ENCODE results near the gene RAB44.
"Not testable (repeated sequence)": the region's sequence is repeated elsewhere in the genome, so short reads cannot be mapped to it uniquely, and the experiment has no call there.

RAB44 gene

DNA sequence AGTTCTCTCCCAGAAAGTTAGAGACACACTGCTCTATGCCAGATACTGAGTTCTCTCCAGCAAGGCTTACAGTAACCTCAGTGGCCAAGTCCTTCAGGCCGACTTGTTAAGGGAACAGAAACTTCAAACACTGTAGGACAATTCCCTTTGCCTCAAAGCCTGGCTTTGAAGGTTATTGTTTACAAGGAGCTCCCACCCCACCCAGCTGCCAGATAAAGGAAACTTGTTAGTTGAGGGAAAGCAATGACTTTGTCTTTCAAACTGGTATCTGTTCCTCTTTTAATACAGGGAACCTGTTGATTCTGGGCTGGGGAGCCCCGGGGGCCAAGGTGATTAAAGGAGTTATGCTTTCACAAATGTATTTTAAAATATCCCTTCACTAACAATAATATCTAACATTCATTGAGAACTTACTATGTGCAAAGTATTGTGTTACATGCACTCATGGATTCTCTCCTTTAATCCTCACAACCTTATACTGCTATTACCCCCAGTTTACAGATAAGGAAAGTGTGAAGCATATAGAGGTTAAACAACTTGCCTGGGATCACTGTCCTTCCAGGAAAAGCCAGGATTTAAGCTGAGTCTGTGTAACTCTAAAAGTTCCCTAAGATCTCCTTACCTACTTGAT, 46.7 kb upstream of the RAB44 start:
- no peak overlapping the region for H2BK120ac ChIP-seq (ENCODE audit: low read depth, low read length)
- H3K27ac ChIP-seq (ENCODE audit: low read length, poor library complexity, severe bottlenecking): no peak overlapping the region
- WGBS: 38% methylated on average over 1 of the region's 2 CpGs
- no peak overlapping the region for H2AFZ ChIP-seq (ENCODE audit: low read depth, low read length)
- no peaks in the 10 kb centered on the region for H3K36me3 ChIP-seq (ENCODE audit: control insufficient read depth in 1 of 2, insufficient read depth in 2 of 2, low read depth in 1 of 2, low read length in 2 of 2)
- H2BK15ac ChIP-seq (ENCODE audit: low read depth, poor library complexity, severe bottlenecking): no peak overlapping the region
- H3K4me1 ChIP-seq (ENCODE audit: control insufficient read depth, insufficient read depth, low read depth, low read length): peaks cover 8% of the 10 kb centered on the region
- H3K4ac ChIP-seq (ENCODE audit: low read depth in 1 of 2, low read length in 2 of 2): no peak overlapping the region
- no peak overlapping the region for H2AK5ac ChIP-seq (ENCODE audit: low read length, severe bottlenecking)
- no peaks in the 10 kb centered on the region for H3K79me1 ChIP-seq (replicated peaks; ENCODE audit: low read length, poor library complexity, severe bottlenecking)
- H4K8ac ChIP-seq (ENCODE audit: low read length): no peak overlapping the region
- no peak overlapping the region for H3K9ac ChIP-seq (ENCODE audit: low read length)
- no peak overlapping the region for H3K18ac ChIP-seq (ENCODE audit: low read depth in 1 of 2, low read length in 2 of 2)
- DNase-seq: no peak
- no peaks in the 10 kb centered on the region for H3K9me3 ChIP-seq (ENCODE audit: control insufficient read depth, low read length)
- peaks cover 0 to 16% of the 10 kb centered on the region in 2 experiments for H3K27me3 ChIP-seq (ENCODE audit: control insufficient read depth in 1 of 2, insufficient read depth in 1 of 2, low read length in 2 of 2)
- H3K23ac ChIP-seq (ENCODE audit: low read length in 2 of 2): no peak overlapping the region
- no peak overlapping the region for H3K4me2 ChIP-seq (ENCODE audit: low read length, poor library complexity, severe bottlenecking)
- no peak overlapping the region for H3K4me3 ChIP-seq (ENCODE audit: insufficient read depth in 1 of 2, low read depth in 1 of 2, low read length in 2 of 2)
- no peak overlapping the region for H3K14ac ChIP-seq (ENCODE audit: low read length in 2 of 2)
- H2BK5ac ChIP-seq (ENCODE audit: low read depth, low read length, poor library complexity, severe bottlenecking): no peak overlapping the region
- H4K91ac ChIP-seq (ENCODE audit: low read length): no peak overlapping the region
- H2BK12ac ChIP-seq (ENCODE audit: low read length in 2 of 2): no peak overlapping the region

DNA sequence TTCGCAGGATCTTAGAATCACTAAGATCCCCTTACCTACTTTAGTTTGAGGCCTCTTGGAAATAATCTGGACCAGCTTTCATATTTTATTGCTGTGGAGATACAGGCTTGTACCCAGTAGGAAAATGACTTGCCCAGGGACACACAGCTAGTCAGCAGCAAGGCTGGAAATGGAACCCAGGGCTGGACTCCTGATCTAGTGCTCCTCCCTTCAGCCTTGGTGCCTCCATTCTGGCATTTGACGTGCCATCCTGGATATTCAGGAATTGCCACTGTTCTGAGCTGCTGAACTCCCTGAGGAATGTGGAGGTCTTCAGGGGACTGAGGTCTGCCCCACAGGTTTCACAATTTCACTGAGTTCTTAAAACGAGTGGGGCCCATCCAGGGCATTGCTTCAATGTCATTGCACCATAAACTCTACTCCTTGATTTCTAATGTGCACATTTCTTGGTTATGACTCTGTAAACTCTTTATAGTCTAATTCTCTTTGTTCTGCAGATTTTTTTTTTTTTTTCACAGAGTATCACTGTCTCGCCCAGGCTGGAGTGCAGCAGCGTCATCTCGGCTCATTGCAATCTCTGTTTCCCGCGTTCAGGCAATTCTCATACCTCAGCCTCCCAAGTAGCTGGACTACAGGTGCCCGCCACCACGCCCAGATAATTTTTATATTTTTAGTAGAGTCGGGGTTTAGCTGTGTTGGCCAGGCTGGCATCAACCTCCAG, 45.8 kb upstream of the RAB44 start:
- no peak overlapping the region for H4K91ac ChIP-seq (ENCODE audit: low read length)
- no peaks in the 10 kb centered on the region for H3K79me1 ChIP-seq (replicated peaks; ENCODE audit: low read length, poor library complexity, severe bottlenecking)
- no peaks in the 10 kb centered on the region for H3K36me3 ChIP-seq (ENCODE audit: control insufficient read depth in 1 of 2, insufficient read depth in 2 of 2, low read depth in 1 of 2, low read length in 2 of 2)
- DNase-seq: no peak
- no peak overlapping the region for H2BK5ac ChIP-seq (ENCODE audit: low read depth, low read length, poor library complexity, severe bottlenecking)
- H3K27me3 ChIP-seq (ENCODE audit: control insufficient read depth in 1 of 2, insufficient read depth in 1 of 2, low read length in 2 of 2): peaks cover 0 to 16% of the 10 kb centered on the region in 2 experiments
- H2AK5ac ChIP-seq (ENCODE audit: low read length, severe bottlenecking): no peak overlapping the region
- no peak overlapping the region for H4K8ac ChIP-seq (ENCODE audit: low read length)
- no peak overlapping the region for H3K27ac ChIP-seq (ENCODE audit: low read length, poor library complexity, severe bottlenecking)
- no peak overlapping the region for H3K4ac ChIP-seq (ENCODE audit: low read depth in 1 of 2, low read length in 2 of 2)
- H2BK12ac ChIP-seq (ENCODE audit: low read length in 2 of 2): no peak overlapping the region
- H3K4me2 ChIP-seq (ENCODE audit: low read length, poor library complexity, severe bottlenecking): no peak overlapping the region
- peaks cover 8% of the 10 kb centered on the region for H3K4me1 ChIP-seq (ENCODE audit: control insufficient read depth, insufficient read depth, low read depth, low read length)
- H3K23ac ChIP-seq (ENCODE audit: low read length in 2 of 2): no peak overlapping the region
- H2AFZ ChIP-seq (ENCODE audit: low read depth, low read length): no peak overlapping the region
- 95% methylated on average over 10 of the region's 11 CpGs for WGBS
- H3K18ac ChIP-seq (ENCODE audit: low read depth in 1 of 2, low read length in 2 of 2): no peak overlapping the region
- H3K4me3 ChIP-seq (ENCODE audit: insufficient read depth in 1 of 2, low read depth in 1 of 2, low read length in 2 of 2): no peak overlapping the region
- no peak overlapping the region for H2BK120ac ChIP-seq (ENCODE audit: low read depth, low read length)
- H2BK15ac ChIP-seq (ENCODE audit: low read depth, poor library complexity, severe bottlenecking): no peak overlapping the region
- H3K14ac ChIP-seq (ENCODE audit: low read length in 2 of 2): no peak overlapping the region
- peaks cover 4% of the 10 kb centered on the region for H3K9me3 ChIP-seq (ENCODE audit: control insufficient read depth, low read length)
- H3K9ac ChIP-seq (ENCODE audit: low read length): no peak overlapping the region

DNA sequence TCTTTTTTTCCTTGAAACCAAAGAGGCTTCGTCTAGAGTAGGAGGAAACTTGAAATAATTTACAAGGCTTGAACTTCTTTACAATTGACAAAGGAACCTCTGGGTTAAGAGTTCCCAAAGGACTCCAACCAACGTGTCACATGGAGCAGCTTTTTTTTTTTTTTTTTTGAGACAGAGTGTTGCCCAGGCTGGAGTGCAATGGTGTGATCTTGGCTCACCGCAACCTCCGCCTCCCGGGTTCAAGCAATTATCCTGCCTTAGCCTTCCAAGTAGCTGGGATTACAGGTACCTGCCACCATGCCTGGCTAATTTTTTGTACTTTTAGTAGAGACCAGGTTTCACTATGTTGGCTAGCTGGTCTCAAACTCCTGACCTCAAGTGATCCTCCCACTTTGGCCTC, 43.2 kb upstream of the RAB44 start:
- 79% methylated on average over 4 of the region's 5 CpGs for WGBS
- not testable (repeated sequence) for H4K91ac ChIP-seq (ENCODE audit: low read length)

DNA sequence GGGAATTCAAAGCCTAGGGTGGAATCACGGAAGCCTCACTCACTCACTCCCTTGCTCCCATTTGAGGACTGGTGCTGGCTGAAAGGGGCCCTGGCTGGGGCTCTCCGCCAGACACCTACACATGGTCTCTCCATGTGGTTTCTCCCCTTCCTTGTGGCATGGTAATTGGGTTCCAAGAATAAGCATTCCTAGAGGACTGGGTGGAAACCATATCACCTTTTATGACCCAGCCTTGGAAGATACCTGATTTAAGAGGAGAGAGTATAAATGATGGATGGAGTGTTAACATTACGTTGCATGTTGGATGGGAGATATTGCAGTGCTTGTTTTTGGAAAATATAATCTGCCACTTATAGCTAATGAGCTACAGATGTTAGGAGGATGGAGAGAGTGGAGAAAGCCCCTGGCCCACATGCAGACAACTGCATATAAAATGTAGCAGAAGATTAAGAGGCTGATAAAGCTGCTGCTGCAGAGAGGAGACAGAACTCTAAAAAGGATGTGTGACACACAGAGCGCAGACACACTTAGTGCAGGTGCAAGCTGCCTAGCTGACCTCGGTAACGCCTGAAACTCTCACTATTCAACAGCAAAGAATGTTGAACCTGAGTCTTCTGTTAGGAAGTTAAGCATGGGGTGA, 42.4 kb upstream of the RAB44 start:
- no peak overlapping the region for H2BK15ac ChIP-seq (ENCODE audit: low read depth, poor library complexity, severe bottlenecking)
- no peak for DNase-seq
- H3K14ac ChIP-seq (ENCODE audit: low read length in 2 of 2): no peak overlapping the region
- no peak overlapping the region for H2AFZ ChIP-seq (ENCODE audit: low read depth, low read length)
- no peak overlapping the region for H4K8ac ChIP-seq (ENCODE audit: low read length)
- no peaks in the 10 kb centered on the region for H3K36me3 ChIP-seq (ENCODE audit: control insufficient read depth in 1 of 2, insufficient read depth in 2 of 2, low read depth in 1 of 2, low read length in 2 of 2)
- H2BK12ac ChIP-seq (ENCODE audit: low read length in 2 of 2): no peak overlapping the region
- H2BK5ac ChIP-seq (ENCODE audit: low read depth, low read length, poor library complexity, severe bottlenecking): no peak overlapping the region
- H3K4me1 ChIP-seq (ENCODE audit: control insufficient read depth, insufficient read depth, low read depth, low read length): peaks cover 4% of the 10 kb centered on the region
- no peak overlapping the region for H3K27ac ChIP-seq (ENCODE audit: low read length, poor library complexity, severe bottlenecking)
- H3K9ac ChIP-seq (ENCODE audit: low read length): no peak overlapping the region
- H3K18ac ChIP-seq (ENCODE audit: low read depth in 1 of 2, low read length in 2 of 2): no peak overlapping the region
- no peak overlapping the region for H3K23ac ChIP-seq (ENCODE audit: low read length in 2 of 2)
- H3K27me3 ChIP-seq (ENCODE audit: control insufficient read depth in 1 of 2, insufficient read depth in 1 of 2, low read length in 2 of 2): peaks cover 0 to 11% of the 10 kb centered on the region in 2 experiments
- no peak overlapping the region for H3K4me3 ChIP-seq (ENCODE audit: insufficient read depth in 1 of 2, low read depth in 1 of 2, low read length in 2 of 2)
- H3K79me1 ChIP-seq (replicated peaks; ENCODE audit: low read length, poor library complexity, severe bottlenecking): no peaks in the 10 kb centered on the region
- H3K9me3 ChIP-seq (ENCODE audit: control insufficient read depth, low read length): peaks cover 4% of the 10 kb centered on the region
- no peak overlapping the region for H4K91ac ChIP-seq (ENCODE audit: low read length)
- H2BK120ac ChIP-seq (ENCODE audit: low read depth, low read length): no peak overlapping the region
- H3K4me2 ChIP-seq (ENCODE audit: low read length, poor library complexity, severe bottlenecking): no peak overlapping the region
- H3K4ac ChIP-seq (ENCODE audit: low read depth in 1 of 2, low read length in 2 of 2): no peak overlapping the region
- no peak overlapping the region for H2AK5ac ChIP-seq (ENCODE audit: low read length, severe bottlenecking)
- 76% methylated on average over 4 of the region's 6 CpGs for WGBS

More for the DNA sequence above, 43.2 kb upstream of the RAB44 start:
- not testable (repeated sequence) for H2BK15ac ChIP-seq (ENCODE audit: low read depth, poor library complexity, severe bottlenecking); H3K4me3 ChIP-seq (ENCODE audit: insufficient read depth in 1 of 2, low read depth in 1 of 2, low read length in 2 of 2); H2BK120ac ChIP-seq (ENCODE audit: low read depth, low read length); H3K18ac ChIP-seq (ENCODE audit: low read depth in 1 of 2, low read length in 2 of 2); H3K4ac ChIP-seq (ENCODE audit: low read depth in 1 of 2, low read length in 2 of 2); DNase-seq; H3K27ac ChIP-seq (ENCODE audit: low read length, poor library complexity, severe bottlenecking); H3K4me2 ChIP-seq (ENCODE audit: low read length, poor library complexity, severe bottlenecking); H4K8ac ChIP-seq (ENCODE audit: low read length); H3K36me3 ChIP-seq (ENCODE audit: control insufficient read depth in 1 of 2, insufficient read depth in 2 of 2, low read depth in 1 of 2, low read length in 2 of 2); H3K9me3 ChIP-seq (ENCODE audit: control insufficient read depth, low read length); H2AK5ac ChIP-seq (ENCODE audit: low read length, severe bottlenecking); H3K14ac ChIP-seq (ENCODE audit: low read length in 2 of 2); H3K4me1 ChIP-seq (ENCODE audit: control insufficient read depth, insufficient read depth, low read depth, low read length); H2BK12ac ChIP-seq (ENCODE audit: low read length in 2 of 2); H3K23ac ChIP-seq (ENCODE audit: low read length in 2 of 2); H2BK5ac ChIP-seq (ENCODE audit: low read depth, low read length, poor library complexity, severe bottlenecking); H2AFZ ChIP-seq (ENCODE audit: low read depth, low read length); H3K9ac ChIP-seq (ENCODE audit: low read length); H3K79me1 ChIP-seq (replicated peaks; ENCODE audit: low read length, poor library complexity, severe bottlenecking)
- H3K27me3 ChIP-seq (ENCODE audit: control insufficient read depth in 1 of 2, insufficient read depth in 1 of 2, low read length in 2 of 2): peaks cover 0 to 11% of the 10 kb centered on the region in 2 experiments

All from mesenchymal stem cell (in vitro differentiated cells and primary cell).